Peyer's patch (tissue), 4 donors: ENCODE data around the gene HNMT.

Experiments used
- POLR2A ChIP-seq, 2 donors: fragments of 450-650 bp; IDR thresholded peaks; one replicate each; pipeline ENCODE4 v1.5.1; 2017; ENCODE audit warnings: antibody characterized with exemption in 2 of 2, mild to moderate bottlenecking in 2 of 2, moderate library complexity in 2 of 2
- TF ChIP-seq, protein P1 (sequence below), 6 experiments: fragments of 450-650 bp in 4 of 6; fragments of 200-600 bp in 2 of 6; sonication (generic) in 1 of 6; IDR thresholded peaks; one replicate each; pipeline ENCODE4 v1.5.1; 2017 to 2019; ENCODE audit warnings: antibody characterized with exemption in 6 of 6, mild to moderate bottlenecking in 3 of 6, moderate library complexity in 1 of 6

DNA sequence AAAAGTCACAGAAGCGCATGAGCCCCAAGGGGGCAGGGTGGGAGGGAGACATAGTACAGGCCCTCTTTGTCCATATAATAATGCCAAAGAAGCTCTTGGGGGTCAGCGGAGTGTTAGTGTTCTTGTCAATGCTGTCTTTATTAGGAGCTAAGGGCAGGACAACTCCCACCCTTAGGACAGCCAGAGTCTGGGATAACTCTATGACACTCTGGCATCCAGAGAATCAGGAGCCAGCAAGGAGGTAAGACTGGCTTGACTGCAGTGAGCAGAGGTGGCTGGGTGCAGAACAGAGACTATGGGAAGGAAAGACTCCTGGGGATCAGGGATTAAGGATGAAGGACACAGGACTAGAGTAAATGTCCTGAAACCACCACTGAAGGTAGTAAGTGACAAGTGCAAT is 19.0 kb upstream of the HNMT start:
- TF ChIP-seq, protein P1, sequence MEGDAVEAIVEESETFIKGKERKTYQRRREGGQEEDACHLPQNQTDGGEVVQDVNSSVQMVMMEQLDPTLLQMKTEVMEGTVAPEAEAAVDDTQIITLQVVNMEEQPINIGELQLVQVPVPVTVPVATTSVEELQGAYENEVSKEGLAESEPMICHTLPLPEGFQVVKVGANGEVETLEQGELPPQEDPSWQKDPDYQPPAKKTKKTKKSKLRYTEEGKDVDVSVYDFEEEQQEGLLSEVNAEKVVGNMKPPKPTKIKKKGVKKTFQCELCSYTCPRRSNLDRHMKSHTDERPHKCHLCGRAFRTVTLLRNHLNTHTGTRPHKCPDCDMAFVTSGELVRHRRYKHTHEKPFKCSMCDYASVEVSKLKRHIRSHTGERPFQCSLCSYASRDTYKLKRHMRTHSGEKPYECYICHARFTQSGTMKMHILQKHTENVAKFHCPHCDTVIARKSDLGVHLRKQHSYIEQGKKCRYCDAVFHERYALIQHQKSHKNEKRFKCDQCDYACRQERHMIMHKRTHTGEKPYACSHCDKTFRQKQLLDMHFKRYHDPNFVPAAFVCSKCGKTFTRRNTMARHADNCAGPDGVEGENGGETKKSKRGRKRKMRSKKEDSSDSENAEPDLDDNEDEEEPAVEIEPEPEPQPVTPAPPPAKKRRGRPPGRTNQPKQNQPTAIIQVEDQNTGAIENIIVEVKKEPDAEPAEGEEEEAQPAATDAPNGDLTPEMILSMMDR (IDR thresholded peaks at IDR 0.05): no peak
- no peak for TF ChIP-seq POLR2A (IDR thresholded peaks at IDR 0.05)
